GM19193 (cell line): ENCODE results near the gene HOXC11.

Source experiments
- POLR2A ChIP-seq: IDR thresholded peaks from 4 replicates; pipeline ENCODE4 v1.6.1; 2011; ENCODE audit not compliant: insufficient read depth, insufficient read length; ENCODE audit errors: extremely low read depth

HOXC11 gene

DNA sequence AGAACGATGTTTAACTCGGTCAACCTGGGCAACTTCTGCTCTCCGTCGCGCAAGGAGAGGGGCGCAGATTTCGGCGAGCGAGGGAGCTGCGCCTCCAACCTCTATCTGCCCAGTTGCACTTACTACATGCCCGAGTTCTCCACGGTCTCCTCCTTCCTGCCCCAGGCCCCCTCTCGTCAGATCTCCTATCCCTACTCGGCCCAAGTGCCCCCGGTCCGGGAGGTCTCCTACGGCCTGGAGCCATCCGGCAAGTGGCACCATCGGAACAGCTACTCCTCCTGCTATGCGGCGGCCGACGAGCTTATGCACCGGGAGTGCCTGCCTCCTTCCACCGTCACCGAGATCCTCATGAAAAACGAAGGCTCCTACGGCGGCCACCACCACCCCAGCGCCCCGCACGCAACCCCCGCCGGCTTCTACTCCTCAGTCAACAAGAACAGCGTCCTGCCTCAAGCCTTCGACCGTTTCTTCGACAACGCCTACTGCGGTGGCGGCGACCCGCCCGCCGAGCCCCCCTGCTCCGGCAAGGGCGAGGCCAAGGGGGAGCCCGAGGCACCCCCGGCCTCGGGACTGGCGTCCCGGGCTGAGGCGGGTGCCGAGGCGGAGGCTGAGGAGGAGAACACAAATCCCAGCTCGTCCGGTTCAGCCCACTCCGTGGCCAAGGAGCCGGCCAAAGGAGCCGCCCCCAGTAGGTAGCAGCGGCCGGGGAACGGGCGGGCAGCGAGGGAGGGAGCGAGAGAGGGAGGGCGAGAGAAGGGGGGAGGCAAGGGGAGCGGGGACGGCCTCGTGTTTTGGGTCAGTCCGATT lies 513 bp downstream of the HOXC11 start:
- no peak for TF ChIP-seq POLR2A

DNA sequence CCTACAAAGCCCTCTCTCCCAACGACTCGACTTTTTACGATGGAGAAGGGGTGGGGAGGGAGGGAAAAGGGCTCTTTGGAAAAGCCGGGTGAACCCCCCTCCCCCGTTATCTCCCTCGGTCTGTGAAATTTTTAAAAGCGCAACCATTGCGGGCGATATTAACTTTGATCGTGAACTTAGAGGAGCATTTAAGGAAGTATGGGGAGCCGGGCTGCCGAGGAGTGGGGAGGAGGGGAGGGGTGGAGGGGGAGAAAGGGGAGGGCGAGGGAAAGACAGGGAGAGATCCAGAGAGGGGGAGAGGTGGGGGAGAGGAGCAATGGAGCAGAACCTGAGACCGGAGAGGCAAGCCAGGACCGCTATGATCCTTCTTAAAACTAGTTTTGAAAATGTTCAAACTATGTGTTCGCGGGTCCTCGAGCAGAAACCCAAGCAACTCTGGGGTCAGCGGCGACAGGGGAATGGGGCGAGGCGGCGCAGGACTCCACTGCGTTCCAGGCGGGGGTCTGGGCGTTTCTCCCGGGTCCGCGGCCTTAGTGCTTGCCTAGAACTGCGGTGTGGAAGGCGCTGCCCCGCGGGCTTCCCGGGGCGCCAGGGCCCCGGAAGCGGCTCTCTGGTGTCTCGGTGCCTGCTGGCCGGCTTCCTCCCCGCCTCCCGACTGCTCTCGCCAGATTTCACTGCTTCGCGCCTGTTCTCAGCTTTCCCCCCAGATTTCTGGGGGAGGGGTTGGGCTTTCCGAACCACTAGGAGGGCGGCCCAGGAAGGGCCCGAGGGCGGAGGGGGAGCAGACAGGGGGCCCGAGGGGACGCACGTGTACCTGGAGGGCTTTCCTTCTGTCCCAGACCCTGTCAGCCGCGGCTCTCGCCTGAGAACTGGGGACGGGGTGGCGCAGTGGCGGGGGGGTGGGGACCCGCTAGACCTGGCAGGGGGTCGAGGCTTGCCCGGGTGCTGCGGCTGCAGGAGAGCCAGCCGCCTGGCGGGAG lies 1.4 kb downstream of the HOXC11 start, which contains the start of gene HOTAIR:
Gene HOTAIR (minus strand): TSS at position 871 of the 980 bp plus-strand sequence.
- no peak for TF ChIP-seq POLR2A

DNA sequence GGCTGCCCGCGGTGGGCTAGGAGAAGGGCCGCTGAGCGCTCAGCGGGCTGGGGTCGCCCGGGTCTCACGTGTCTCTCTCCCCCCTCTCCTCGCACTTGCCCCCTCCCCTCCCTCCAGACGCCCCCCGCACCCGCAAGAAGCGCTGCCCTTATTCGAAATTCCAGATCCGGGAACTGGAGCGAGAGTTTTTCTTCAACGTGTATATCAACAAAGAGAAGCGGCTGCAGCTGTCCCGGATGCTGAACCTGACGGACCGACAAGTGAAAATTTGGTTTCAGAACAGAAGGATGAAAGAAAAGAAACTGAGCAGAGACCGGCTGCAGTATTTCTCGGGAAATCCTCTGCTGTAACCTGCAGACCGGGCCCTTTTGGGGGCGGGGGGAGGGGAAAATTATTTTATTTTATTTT lies 2.1 kb downstream of the HOXC11 start:
- no peak for TF ChIP-seq POLR2A

DNA sequence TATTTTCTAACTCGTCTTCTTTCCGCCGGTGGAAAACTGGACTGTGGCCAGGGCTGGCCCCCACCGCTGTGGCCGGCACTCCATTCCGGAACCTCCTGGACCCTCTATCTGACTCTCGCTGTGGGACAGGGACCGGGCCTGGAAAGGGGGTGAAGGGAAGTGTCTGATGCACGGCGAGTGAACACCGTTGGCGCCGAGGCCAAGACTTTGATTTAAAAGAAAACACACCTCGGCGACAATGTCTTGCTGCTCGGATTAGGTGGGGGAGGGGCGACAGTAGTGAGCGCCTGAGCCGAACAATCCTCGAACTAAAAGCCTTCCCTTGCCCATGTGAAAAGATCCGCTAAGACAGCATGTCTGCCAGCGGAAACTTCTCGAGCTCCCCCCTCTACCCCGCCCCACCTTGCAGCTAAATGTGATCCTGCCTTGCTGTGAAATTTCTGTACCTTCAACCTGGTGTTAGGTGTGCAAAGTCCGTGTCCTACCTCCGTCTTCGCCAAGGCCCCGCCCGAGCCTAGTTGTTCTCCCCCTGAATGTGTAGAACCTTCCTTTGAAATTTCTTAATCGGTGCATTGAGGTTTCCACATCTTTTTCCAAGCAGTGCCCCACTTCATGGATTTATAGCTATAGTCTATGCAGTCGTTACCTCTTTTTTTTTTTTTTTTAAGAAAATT lies 2.7 kb downstream of the HOXC11 start:
- TF ChIP-seq POLR2A: no peak

DNA sequence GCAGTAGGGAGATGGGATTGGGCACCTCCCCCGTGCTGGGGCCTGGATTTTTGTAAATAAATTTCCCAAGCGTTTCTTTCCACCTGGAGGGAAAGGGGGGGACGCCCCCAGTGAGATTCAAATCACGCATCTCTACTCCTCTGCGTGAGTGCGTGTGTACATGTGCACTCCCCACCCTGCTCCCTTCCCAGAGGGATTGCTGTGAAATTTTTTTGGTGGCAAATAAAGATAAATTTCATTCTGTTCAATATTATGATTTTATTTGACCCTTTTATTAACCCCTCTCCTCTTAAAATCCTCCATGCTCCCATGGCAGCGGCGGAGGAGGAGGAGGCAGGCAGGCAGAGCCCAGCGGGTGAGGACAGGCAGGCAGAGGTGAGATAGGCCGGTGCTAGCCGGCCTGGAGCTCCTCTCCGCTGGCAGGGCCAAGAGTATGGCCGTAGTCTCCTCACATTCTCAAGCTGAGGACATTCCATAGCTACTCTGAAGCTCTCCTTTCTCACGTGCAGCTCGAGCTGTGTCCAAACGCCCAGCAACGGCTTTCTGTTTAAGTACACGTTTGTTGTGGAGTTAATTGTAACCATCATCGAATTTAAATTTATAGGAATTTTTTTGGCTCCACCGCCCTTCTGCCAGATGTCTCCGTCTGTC lies 3.4 kb downstream of the HOXC11 start:
- no peak for TF ChIP-seq POLR2A

DNA sequence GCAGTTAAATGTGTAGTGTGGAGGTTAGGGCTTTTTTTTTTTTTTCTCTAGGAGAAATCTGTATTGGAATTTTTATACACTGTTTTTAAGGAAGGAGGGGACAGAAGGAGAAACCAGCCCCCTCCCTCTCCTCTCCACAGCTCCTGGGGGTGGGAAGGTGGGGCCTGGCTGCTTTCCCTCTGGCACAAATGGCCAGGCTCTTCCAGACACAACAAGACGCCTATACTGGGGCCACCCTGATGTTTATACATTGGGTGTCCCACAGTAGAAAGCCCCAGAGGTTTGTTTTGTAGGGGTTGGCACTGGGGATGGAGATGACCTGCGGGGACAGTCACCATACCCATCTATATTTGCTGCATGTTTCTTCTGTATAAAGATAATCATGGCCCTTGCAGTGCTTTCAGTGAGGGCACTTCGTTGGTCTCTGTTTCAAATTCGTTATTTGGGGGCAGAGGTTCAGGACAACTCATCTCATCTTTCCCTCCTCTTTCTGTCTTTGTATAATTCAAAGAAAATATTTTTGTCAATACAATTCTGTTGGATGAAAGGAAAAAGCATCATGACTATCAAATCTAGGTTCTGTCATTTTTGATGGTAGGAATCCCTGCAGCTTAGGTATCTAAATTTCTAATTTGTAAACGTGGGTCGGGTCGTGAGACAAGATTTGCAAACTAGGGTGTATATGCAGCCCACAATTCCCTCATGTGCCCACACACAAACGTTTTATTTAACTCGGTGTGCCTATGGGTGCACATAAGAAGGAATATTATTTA lies 4.1 kb downstream of the HOXC11 start:
- no peak for TF ChIP-seq POLR2A

DNA sequence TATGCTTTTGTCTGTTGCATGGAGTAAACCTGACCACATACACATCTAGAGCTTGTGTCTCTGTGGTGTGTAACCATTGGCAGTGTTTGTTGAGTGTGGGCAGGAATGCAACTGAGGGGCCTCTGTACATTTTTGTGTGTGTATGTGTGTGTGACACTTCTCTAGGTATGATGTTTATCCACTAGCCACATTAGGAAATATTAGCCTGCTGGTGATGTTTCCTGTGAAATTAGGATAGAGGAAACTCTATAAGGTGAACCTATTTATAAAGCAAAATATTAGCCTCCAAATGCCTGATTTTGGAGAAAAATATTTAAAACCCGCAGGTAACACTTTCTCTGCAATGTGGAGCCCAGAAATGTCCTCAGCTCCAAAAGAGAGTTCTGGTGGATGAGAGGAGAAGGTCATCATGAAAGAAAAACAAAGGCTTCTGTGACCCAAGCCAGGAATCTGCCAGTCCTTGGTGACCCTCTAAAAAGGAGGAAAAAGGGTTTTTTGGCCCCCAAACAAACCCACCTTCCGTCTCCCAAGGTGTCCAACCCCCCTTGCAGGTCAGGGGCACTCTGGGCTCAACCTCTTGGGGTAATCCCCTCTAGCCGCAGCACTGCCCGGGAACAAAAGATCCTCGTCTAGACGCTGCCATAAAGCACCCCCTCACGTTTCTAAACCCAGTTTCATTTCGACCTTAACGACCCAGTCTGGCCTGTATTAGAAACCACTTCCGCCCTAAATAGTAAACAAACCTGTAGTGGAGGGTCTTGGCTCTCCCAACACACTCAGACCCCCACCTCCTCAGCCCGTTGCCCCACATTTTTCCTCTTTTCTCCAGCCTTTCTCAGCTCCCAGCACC lies 4.9 kb downstream of the HOXC11 start:
- no peak for TF ChIP-seq POLR2A

DNA sequence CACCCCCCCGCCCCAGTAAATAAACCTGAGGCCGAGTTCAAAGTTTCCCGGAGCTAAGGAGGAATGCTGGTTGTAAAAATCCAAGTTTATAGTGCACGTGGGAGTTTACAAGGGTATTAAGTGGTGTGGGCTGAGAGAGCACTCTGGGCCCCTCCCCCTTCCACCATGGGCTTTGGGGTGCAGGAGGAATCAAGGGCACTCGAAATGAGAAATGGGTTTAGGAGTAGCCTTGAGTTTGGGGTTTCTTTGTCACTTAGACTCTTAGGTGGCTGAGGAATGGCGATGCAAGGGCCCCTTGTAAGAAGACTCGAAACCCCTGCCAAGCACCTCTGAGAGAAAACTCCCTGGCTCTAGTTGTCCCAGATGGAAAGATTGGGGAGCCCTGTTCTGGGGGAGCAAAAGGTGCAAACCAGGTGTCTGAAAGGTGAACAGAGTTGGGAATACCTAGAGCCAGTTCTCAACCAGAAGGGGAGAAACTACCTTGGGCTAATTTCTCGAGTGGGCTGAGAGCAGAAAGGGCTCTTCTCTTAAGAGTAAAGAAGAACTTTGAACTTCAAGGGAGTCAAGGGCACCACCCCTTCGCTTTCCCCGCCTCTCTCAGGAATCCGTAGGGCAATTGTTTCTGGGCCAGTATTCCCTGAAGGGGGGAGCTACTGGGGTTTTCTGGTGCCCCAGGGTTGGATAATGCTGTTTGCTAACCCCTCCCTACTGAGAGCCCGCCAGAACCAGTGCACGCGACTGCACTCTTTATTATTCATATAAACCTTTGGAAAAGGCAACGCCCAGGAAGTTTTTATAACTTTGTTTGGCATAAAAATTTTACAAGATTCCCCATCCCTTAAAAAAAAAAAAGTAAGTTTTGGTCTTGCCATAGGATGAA lies 5.8 kb downstream of the HOXC11 start:
- TF ChIP-seq POLR2A: no peak

DNA sequence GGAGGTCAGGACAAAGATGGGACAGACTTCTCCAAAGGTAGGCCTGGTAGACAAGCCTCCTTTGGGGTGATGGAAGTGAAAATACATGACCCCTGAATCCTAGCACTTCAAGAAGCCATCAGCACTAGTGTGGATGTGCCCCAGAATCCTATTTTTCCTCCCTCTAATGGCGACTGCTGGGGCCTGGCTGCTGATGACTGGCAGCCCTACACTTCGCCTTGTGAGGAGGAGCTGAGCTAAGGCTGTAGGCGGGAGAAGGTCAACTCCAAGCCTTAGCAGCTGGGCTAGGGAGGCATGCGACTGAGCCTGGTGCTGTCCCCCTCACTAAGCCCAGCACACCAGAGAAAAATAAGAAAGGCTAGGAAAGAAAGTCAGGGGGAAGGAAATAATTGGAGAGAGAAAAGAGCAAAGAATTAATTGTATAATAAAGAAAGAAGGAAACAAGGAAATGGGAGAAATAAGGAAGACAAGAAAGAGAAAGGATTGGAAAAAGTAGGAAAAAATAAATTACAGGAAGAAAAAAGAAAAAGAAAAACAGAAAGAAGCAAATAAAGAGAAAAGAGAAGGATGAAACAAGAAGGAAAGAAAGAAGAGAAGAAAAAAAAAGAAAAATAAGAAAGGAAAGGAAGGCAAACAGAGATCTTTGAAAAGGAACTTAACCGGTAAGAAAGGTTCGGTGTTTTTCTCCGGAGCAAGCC lies 7.3 kb downstream of the HOXC11 start:
- no peak for TF ChIP-seq POLR2A

DNA sequence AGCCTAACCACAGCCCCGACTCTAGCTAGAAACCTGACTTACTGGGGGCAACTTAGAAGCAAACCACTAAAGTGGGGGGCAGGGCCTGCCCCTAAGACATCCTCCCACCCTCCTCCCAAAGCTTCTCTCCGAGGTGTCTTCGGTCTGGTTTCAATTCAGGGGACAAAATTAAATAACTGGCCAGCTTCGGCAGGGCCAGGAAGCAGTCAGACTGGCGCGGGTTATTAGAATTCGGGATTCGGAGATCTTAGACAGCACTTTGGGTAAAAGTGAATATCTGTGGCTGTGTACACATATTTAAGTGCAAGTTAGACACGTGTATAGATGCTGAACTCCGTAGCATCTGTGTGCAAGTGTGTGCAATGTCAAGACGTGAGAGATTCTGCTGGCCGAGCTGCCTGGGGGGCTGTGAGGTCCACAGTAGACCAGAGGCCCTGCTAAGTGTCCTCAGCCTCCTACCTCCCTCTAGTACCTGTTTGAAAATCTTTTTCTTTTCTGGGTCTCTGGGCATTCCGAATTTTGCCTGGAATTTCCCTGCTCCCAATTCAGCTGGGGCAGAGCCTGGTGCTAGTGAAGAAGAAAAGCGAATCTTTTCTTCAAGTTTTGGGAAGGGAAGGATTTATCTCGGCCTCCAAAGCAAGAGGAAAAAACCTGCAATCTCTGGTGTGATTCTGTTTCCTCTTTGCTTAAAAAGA lies 8.0 kb downstream of the HOXC11 start:
- TF ChIP-seq POLR2A: no peak

DNA sequence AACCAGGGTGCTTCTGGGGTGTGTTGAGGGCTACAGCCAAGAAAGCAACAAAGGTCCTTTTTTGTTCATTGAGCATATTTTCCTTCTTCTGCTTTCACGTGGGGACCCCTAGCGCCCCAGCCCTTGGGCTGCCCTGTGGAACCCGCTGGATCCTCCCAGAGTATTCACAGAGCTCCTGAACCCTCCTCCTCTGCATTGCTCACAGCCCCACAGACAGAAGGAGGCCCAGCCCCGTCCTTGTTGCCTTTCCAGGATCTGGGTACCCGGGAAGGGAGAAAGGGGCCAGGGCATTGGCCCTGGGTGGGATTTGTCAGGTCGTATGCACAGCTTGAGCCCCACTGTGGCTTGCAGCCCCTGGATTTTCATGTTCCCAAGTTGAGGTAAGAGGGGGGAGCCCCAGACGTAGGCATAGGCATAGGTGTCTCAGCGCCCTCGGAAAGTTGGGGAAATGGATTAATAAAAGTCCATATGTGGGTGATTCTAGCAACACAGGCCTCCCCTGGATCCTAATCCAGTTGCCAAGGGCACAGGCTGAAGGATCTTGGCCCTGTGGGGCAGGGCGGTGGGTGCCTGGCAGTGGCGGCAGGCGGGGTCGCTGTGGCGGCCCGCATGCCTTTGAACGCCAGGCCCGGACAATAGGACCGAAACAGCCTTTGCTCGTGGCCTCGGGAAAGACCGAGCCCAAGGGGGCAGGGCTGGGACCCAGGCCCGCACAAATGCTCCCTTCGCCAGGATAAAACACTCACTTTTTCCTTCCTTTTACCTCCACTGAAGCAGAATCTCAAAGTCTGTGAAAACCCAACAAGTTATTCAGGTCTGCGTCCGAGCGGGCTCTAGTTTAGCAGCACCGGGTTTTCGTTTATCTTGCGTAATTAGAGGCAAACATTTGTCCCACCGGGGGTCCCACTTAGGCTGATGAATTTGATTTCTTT lies 9.0 kb downstream of the HOXC11 start:
- TF ChIP-seq POLR2A: no peak
